GM12892 (cell line): ENCODE results near the gene SYNPR.

ENCODE experiments used
- POLR2A ChIP-seq: IDR thresholded peaks from 2 replicates; pipeline ENCODE4 v1.6.1; 2011; ENCODE audit warnings: low read depth, low read length, control low read depth
- POLR2AphosphoS5 ChIP-seq: IDR thresholded peaks from 2 replicates; pipeline ENCODE4 v1.6.1; 2011; ENCODE audit warnings: low read depth, low read length, control low read depth
- TAF1 ChIP-seq: IDR thresholded peaks from 2 replicates; pipeline ENCODE4 v1.6.1; 2011; ENCODE audit warnings: low read depth, mild to moderate bottlenecking, control low read depth, low read length, borderline replicate concordance

- no peak for TF ChIP-seq POLR2AphosphoS5
- no peak for TF ChIP-seq POLR2A
- no peak for TF ChIP-seq TAF1
These were observed 189.3 kb downstream of the SYNPR start for GRCh38 chr3:63467392-63467791.
